ENCODE measurements around the gene ZMYND10.
A peak's percentile ranks its signal among the peaks of the same experiment; 100 is the strongest.

ZMYND10 gene

DNA sequence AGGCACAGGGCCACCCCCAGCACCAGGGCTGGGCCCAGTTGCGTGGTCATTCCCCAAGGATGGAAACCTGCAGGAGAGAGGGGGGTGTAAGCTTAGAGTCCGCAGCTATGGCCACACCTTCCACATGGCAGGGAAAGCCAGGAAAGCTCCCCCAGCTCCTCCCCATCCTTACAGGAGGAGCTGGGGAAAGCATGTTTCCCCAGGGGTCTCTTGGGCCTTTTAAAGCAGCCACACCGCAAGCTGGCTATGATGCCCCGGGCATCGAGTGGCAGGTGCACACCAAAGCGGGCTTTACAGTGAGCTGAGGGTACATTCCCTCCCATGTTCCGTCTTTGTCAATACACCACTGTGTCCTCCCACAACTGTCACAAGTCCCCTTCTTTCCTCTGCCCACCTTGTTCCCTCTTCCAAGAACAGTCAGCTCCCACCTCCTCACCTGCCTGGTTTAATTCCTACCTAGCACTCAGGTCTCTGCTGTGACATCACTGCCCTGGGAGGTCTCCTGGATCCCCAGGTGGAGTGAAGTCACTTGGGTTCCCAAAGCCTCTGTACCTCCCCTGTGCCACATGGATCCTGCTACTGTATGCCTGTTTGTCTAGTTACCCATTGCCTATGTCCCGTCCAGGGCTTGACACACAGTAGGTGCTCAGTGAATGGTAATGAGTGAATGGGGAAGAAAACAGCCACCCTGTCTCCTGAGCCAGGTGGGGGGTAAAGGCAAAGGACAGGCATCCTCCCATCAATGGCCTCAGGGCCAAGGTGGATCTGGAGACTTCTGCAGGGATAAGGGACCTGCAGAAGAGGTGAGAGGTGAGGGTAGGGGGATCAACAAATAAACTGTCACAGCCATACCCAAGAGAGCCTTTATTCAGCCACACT is 49.7 kb downstream of the ZMYND10 start:
- no peak for TF ChIP-seq SPI1 (IDR thresholded peaks at IDR 0.05; ENCODE audit: low read depth, low read length)
- TF ChIP-seq TAF1 (IDR thresholded peaks at IDR 0.05; ENCODE audit: low read depth, low read length) = no peak
- TF ChIP-seq POLR2AphosphoS5 (IDR thresholded peaks at IDR 0.05; ENCODE audit: low read depth, low read length) = no peak
- TF ChIP-seq PAX5 (IDR thresholded peaks at IDR 0.05; ENCODE audit: insufficient read depth, low read length, severe bottlenecking) = no peak
- no peak for TF ChIP-seq POLR2A (IDR thresholded peaks at IDR 0.05; ENCODE audit: low read depth, low read length)
- TF ChIP-seq POU2F2 (IDR thresholded peaks at IDR 0.05; ENCODE audit: low read depth, low read length) = no peak
- DNase-seq (ENCODE audit: insufficient read length, low spot score) (no peak), FAIRE-seq (no peak)

DNA sequence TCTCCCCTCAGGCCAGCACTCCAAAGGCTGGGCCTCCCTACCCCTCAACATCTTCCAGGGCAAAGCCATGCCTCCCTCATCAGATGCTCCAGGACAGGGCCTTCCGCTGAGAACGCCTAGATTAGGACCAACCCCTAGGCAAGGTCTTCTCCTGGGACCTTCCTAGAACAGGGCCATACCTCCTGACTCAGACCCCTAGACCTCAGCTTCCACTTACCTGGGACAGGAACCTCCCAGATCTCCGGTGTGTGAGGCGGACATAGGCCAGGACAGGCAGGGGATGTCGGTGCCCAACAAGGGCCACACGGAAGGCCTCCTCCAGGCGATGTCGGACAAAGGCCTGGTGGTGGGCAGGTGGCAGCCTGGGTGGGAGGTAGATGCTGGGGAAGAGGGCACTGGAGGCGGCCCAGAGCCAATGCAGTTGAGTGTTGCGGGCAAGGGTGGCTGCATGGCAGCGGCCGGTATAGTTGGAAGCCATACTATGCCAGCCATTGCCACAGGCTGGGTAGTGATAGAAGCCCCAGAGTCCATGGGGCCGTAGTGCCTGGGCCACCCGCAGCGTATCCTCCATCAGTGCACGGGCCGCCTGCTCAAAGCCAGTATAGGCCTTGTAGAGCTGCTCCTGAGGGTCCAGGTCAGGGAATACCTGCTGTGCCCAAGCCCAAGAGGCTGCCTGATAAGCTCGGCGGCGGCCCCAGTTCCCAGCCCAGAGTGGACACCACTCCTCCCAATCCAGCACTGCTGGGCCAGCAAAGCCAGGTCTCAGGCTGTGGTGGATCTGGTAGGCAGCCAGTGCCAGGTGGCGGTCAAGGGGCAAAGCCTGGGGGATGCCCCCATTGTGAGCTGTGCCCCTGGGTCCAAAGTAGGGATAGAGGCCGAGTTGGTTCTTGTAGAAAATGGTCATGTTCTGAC is 50.8 kb downstream of the ZMYND10 start:
- TF ChIP-seq TAF1 (IDR thresholded peaks at IDR 0.05; ENCODE audit: low read depth, low read length) (no peak), SPI1 (IDR thresholded peaks at IDR 0.05; ENCODE audit: low read depth, low read length) (no peak), POU2F2 (IDR thresholded peaks at IDR 0.05; ENCODE audit: low read depth, low read length) (no peak), PAX5 (IDR thresholded peaks at IDR 0.05; ENCODE audit: insufficient read depth, low read length, severe bottlenecking) (no peak), POLR2AphosphoS5 (IDR thresholded peaks at IDR 0.05; ENCODE audit: low read depth, low read length) (no peak), POLR2A (IDR thresholded peaks at IDR 0.05; ENCODE audit: low read depth, low read length) (no peak)
- FAIRE-seq = no peak

DNA sequence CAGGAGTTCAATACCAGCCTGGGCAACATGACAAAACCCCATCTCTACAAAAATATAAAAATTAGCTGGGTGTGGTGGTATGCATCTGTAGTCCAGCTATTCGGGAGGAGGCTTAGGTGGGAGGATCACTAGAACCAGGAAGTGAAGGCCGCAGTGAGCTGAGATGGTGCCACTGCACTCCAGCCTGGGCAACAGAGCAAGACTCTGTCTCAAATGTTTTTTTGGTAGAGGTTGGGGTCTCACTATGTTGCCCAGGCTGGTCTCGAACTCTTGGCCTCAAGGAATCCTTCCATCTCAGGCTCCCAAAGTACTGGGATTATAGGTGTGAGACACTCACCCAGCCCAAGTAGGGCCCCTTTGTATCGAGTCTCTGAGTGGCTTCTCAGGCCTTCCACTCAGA is 51.4 kb downstream of the ZMYND10 start:
- no peak for TF ChIP-seq SPI1 (IDR thresholded peaks at IDR 0.05; ENCODE audit: low read depth, low read length)
- TF ChIP-seq POLR2AphosphoS5 (IDR thresholded peaks at IDR 0.05; ENCODE audit: low read depth, low read length) = no peak
- no peak for TF ChIP-seq POU2F2 (IDR thresholded peaks at IDR 0.05; ENCODE audit: low read depth, low read length)
- no peak for TF ChIP-seq POLR2A (IDR thresholded peaks at IDR 0.05; ENCODE audit: low read depth, low read length)
- no peak for TF ChIP-seq TAF1 (IDR thresholded peaks at IDR 0.05; ENCODE audit: low read depth, low read length)
- no peak for TF ChIP-seq PAX5 (IDR thresholded peaks at IDR 0.05; ENCODE audit: insufficient read depth, low read length, severe bottlenecking)
- no peak for FAIRE-seq
- DNase-seq (ENCODE audit: insufficient read length, low spot score) = no peak

More for the DNA sequence above, 50.8 kb downstream of the ZMYND10 start:
- no peak for DNase-seq (ENCODE audit: insufficient read length, low spot score)

DNA sequence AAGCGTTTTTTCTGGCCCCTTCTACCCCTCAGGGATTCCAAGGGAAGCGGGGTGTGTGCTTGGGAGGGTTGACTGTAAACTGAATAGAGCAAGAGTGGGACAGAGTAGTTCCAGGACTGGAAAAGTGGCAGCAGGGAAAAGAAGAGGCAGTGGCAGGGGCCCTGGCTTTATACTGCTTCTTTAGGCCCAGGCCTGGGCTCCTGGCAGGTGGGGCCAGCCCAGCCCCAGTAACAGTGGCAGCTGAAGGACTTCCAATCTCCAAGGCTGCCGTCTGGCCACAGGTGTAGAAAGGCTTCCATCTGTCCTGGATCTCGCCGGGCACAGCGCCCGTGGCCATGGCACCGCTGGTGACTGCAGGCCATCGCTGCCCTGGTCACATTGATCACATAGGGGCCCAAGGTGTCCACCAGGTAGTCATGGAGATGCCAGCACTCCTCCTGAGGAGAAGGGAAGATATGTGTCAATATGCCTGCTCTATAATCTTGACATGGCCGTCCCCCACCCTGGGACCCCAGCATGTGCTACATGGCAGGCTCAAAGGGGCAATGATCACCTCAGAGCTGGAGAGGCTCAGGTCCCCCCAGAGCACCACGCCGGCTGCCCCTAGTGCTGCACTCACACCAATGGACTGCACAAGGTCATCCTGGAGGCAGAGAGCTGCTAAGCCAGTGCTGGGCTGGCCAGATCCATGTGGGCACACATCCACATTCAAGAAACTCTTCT is 52.3 kb downstream of the ZMYND10 start:
- FAIRE-seq (no peak), DNase-seq (ENCODE audit: insufficient read length, low spot score) (no peak)
- TF ChIP-seq SPI1 (IDR thresholded peaks at IDR 0.05; ENCODE audit: low read depth, low read length) (no peak), POU2F2 (IDR thresholded peaks at IDR 0.05; ENCODE audit: low read depth, low read length) (no peak)

DNA sequence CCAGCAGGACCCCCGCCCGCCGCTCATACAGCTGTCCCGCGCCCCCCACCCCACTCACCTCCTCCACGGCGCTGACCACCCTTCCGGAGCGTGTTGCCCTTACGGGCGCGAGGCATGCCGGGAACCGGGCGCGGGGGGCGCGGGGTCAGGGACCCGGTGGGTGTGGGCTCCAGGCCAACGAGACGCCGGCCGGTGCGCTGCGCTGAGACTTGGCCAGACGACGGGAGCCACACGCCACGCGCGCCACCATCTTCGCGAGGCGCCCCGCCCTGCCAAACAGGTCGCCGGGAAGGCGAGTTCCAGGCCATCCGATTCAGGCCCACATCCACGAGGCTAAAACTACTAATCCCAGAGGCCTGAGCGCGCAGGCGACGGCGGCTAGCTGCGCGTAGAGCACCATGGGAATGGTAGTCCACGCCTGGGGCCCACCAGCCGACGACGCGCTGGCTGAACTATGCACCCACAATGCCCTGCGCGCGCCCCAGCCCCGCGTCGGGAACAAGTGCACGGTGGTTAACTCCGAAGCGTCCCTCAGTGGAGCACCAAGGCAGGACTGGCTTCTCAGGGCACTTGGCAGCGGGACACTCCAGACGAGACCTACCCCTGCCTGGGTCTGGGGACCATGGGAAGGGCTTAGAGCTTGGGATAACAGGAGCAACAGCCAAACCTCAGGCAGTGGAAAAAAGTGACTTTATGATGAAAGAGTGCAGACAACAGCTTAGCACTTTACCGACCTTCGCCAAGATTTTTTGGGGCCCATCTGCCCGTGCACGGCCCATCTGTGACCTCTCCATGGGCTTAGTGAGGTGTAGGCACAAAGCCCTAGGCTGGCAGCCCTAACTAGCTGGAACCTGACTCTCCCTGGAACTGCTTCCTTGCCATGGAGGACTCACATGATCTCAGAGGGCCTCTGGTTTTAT is 53.1 kb downstream of the ZMYND10 start, which contains the start of gene IFRD2:
Gene IFRD2, minus strand, starts transcription at position 271 of the 920 bp plus-strand sequence. Its CDS starts 155 bp downstream, at position 116.
- FAIRE-seq (peak; percentile 100), DNase-seq (ENCODE audit: insufficient read length, low spot score) (peak; percentile 98)
- TF ChIP-seq POLR2A (IDR thresholded peaks at IDR 0.05; ENCODE audit: low read depth, low read length) (peak; percentile 40), SPI1 (IDR thresholded peaks at IDR 0.05; ENCODE audit: low read depth, low read length) (no peak), POU2F2 (IDR thresholded peaks at IDR 0.05; ENCODE audit: low read depth, low read length) (peak; percentile 56; the same call in 1 of the 2 replicates), TAF1 (IDR thresholded peaks at IDR 0.05; ENCODE audit: low read depth, low read length) (peak; percentile 79), POLR2AphosphoS5 (IDR thresholded peaks at IDR 0.05; ENCODE audit: low read depth, low read length) (peak; percentile 63), PAX5 (IDR thresholded peaks at IDR 0.05; ENCODE audit: insufficient read depth, low read length, severe bottlenecking) (peak; percentile 61)

All from GM12891 (cell line).